Measurements from ENCODE around the gene MYL6B. TPM values are rescaled to one million over a fixed set of nuclear protein-coding genes. Genes with fewer than 3 reads are reported as not detected.

MYL6B gene
- total RNA-seq: 135 and 137 TPM in 2 replicates
- 130 and 185 TPM in 2 replicates for polyA plus RNA-seq
- 126 and 160 TPM in 2 replicates for polyA plus RNA-seq (2011; cell fraction: cytosol; rRNA removed)
- 61.3 and 80.4 TPM in 2 replicates for polyA plus RNA-seq (2011; cell fraction: nucleus; rRNA removed)
- 94.9 and 153 TPM in 2 replicates for polyA plus RNA-seq (2012)
- polyA minus RNA-seq: 46.8 and 54.7 TPM in 2 replicates
- 28.4 TPM for polyA minus RNA-seq (2011; cell fraction: cytosol; rRNA and poly(A)+ RNA removed)
- polyA minus RNA-seq (2011; cell fraction: nucleus; rRNA and poly(A)+ RNA removed): 11.9 and 12.2 TPM in 2 replicates
- Bru-seq, nascent RNA: percentile 59 among the genes with signal in this experiment
- percentile 81 among the genes with signal in this experiment for BruChase-seq, experiment 1, labeled RNA remaining after a 6-hour chase
- BruChase-seq, experiment 2, labeled RNA remaining after a 2-hour chase: percentile 73 among the genes with signal in this experiment
- long read RNA-seq, transcript MYL6B-208 (3 exons, 322 nt): major isoform, 20 of 396 reads
- long read RNA-seq, partial matches to known transcripts: 281 of 396 reads
- long read RNA-seq, other reads (novel, unspliced or antisense): 88 of 396 reads

- BruUV-seq (replicated peaks): no TSS peak
- no peaks in the 10 kb centered on the region for H3K9me3 ChIP-seq (replicated peaks; ENCODE audit: control insufficient read depth, insufficient read depth, low read length)
- H3K27ac ChIP-seq (ENCODE audit: insufficient read depth, low read depth, low read length): peak within 1 kb of the TSS; percentile 51
- H2AFZ ChIP-seq (ENCODE audit: low read depth, low read length): peak within 1 kb of the TSS; percentile 63
- no peaks in the 10 kb centered on the region for H3K27me3 ChIP-seq (ENCODE audit: control insufficient read depth in 2 of 2, insufficient read depth in 2 of 2, low read length in 2 of 2)
- peak within 1 kb of the TSS; percentile 76 for H3K9ac ChIP-seq (replicated peaks; ENCODE audit: extremely low read depth, insufficient read depth, low read length)
- no peak for TF ChIP-seq EZH2 (IDR thresholded peaks at IDR 0.05; ENCODE audit: borderline replicate concordance, low read depth, low read length, severe bottlenecking)
- TF ChIP-seq FOS (IDR thresholded peaks at IDR 0.05; ENCODE audit: borderline replicate concordance, insufficient read depth, low read length): peak; percentile 88
- TF ChIP-seq GATA2 (IDR thresholded peaks at IDR 0.05; ENCODE audit: insufficient read depth, insufficient read length, low read depth, low read length): no peak
- TF ChIP-seq POLR2A (IDR thresholded peaks at IDR 0.05; ENCODE audit: low read depth, low read length): peak; percentile 50
- peak; percentile 79 for TF ChIP-seq MYC (IDR thresholded peaks at IDR 0.05; ENCODE audit: low read depth, low read length)
- no peak for TF ChIP-seq MAX (IDR thresholded peaks at IDR 0.05; ENCODE audit: insufficient read depth, insufficient read length)
- peak; percentile 56 for TF ChIP-seq POLR2AphosphoS5 (IDR thresholded peaks at IDR 0.05; ENCODE audit: insufficient read depth, low read depth, low read length)
- peak; percentile 35 for TF ChIP-seq JUN (IDR thresholded peaks at IDR 0.05; ENCODE audit: borderline replicate concordance, insufficient read depth, insufficient read length, low read depth)
- TF ChIP-seq CTCF (IDR thresholded peaks at IDR 0.05; ENCODE audit: extremely low read depth in 1 of 2, insufficient read depth in 1 of 2, low read depth in 1 of 2, low read length in 2 of 2): no peak
- no peaks in the 10 kb centered on the region for H3K9me1 ChIP-seq (replicated peaks; ENCODE audit: control insufficient read depth, extremely low read depth, insufficient read depth, low read length)
- H3K36me3 ChIP-seq (ENCODE audit: control insufficient read depth in 2 of 2, extremely low read depth in 1 of 2, insufficient read depth in 2 of 2, low read length in 2 of 2): peaks cover 0 to 7% of the 10 kb centered on the region in 2 experiments
- H3K4me1 ChIP-seq (ENCODE audit: control insufficient read depth, extremely low read depth, insufficient read depth, low read length): peaks cover 17% of the 10 kb centered on the region
- H3K4me2 ChIP-seq (ENCODE audit: insufficient read depth, low read length): peak within 1 kb of the TSS; percentile 71
- peak within 1 kb of the TSS; percentile 60 to 78 (median 71) for H3K4me3 ChIP-seq (replicated peaks in 1 of 3; ENCODE audit: insufficient read depth in 1 of 3, low read depth in 1 of 3, low read length in 3 of 3)
- CTCF ChIA-PET: interaction anchor here (1.4 to 1.8 kb wide), 3 partner anchors 9 to 37 kb away, joined by 4 to 5 read pairs (median 5); partner anchors contain the start of genes ESYT1 and SMARCC2
- intact Hi-C loops (cut with micrococcal nuclease) (loop anchor here (1.0 kb wide), 1 partner anchor 24 kb away; the partner anchor contains the start of gene ESYT1), dilution Hi-C loops (cut with MboI; ENCODE audit: extremely low pct_ligation_motif_present, low sequenced_read_pairs) (no loop called here)
- DNase-seq (ENCODE audit: low read depth, low spot score) (peak; percentile 91), FAIRE-seq (peak; percentile 98)
- peaks cover 4% of the 10 kb centered on the region for H3K79me2 ChIP-seq (ENCODE audit: control insufficient read depth, insufficient read depth, low read length)
- H4K20me1 ChIP-seq (replicated peaks; ENCODE audit: control insufficient read depth, extremely low read depth, insufficient read depth, low read length): no peaks in the 10 kb centered on the region
- POLR2A ChIA-PET: no interaction called here
These were observed at the start of gene MYL6B for GRCh38 chr12:56152132-56152755. TSS of gene MYL6B (plus strand) at chr12:56152587. CDS start at chr12:56153919, 1,332 bp downstream.
